OCI-LY3 (cell line): Measurements from ENCODE around the gene FOSL1.

Experiments used
- EZH2phosphoT487 ChIP-seq: fragments of 200-600 bp; shearing (Covaris generic); IDR thresholded peaks from 2 replicates; pipeline ENCODE4 v1.6.1; 2018; ENCODE audit warnings: antibody characterized with exemption, mixed run types, low read depth
- TF ChIP-seq, protein P1 (sequence below): fragments of 200-600, 300-600 bp; sonication (generic); IDR thresholded peaks from 2 replicates; pipeline ENCODE4 v1.5.1; 2014; ENCODE audit warnings: antibody characterized with exemption, low read length, low read depth

DNA sequence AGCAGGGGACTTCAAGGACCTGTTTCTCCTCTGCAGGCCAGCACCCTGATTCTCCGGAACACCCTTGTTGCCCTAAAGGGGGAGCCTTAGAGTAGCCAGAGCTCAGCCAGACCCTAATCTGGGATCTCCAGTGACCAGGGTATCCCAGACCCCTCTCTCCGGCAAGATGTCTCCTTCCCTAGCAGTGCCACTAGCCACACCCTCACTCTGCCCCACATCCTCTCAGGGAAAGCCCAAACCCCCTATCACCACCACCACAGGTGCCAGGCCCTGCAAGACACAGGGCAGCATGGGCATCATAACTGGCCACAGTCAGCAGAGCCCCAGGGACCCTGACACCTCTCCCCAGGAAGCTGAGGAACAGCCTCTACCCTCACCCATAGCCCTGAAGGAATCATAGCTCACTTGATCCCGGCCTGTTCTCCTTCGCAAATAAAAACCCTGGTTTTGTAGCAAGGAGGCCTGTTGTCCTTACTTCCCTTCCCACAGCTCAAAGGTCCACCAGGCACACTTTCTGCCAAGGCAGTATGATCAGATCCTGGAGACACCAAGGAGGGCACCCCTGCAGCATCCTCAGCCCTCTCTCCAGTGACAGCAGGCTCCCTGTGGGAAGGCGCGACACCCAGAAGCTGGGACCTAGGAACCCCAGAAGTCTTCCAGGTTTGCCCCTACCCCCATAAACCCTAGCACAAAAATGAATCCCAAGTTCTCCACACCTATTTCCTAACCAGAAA is 46.8 kb downstream of the FOSL1 start:
- TF ChIP-seq, protein P1, sequence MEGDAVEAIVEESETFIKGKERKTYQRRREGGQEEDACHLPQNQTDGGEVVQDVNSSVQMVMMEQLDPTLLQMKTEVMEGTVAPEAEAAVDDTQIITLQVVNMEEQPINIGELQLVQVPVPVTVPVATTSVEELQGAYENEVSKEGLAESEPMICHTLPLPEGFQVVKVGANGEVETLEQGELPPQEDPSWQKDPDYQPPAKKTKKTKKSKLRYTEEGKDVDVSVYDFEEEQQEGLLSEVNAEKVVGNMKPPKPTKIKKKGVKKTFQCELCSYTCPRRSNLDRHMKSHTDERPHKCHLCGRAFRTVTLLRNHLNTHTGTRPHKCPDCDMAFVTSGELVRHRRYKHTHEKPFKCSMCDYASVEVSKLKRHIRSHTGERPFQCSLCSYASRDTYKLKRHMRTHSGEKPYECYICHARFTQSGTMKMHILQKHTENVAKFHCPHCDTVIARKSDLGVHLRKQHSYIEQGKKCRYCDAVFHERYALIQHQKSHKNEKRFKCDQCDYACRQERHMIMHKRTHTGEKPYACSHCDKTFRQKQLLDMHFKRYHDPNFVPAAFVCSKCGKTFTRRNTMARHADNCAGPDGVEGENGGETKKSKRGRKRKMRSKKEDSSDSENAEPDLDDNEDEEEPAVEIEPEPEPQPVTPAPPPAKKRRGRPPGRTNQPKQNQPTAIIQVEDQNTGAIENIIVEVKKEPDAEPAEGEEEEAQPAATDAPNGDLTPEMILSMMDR: peak; percentile 15; the same call in 1 of the 2 replicates
- no peak for TF ChIP-seq EZH2phosphoT487
